ENCODE measurements around the gene CORO1A.
"Not testable (repeated sequence)": the region's sequence is repeated elsewhere in the genome, so short reads cannot be mapped to it uniquely, and the experiment has no call there.

Gene CORO1A

GRCh38 chr16:30183233-30184095 lies at the start of gene CORO1A:
TSS of gene CORO1A (plus strand) at chr16:30183602. CDS start at chr16:30185210, 1,608 bp downstream.
- peak; percentile 63 for DNase-seq (ENCODE audit: low spot score)

GRCh38 chr16:30136971-30137605 lies 46.3 kb upstream of the CORO1A start:
- no peak for DNase-seq (ENCODE audit: low spot score)

- no peak for DNase-seq (ENCODE audit: low spot score)
These were observed 45.5 kb upstream of the CORO1A start for GRCh38 chr16:30137897-30138296.

GRCh38 chr16:30139583-30140481 lies 43.6 kb upstream of the CORO1A start:
- no peak for DNase-seq (ENCODE audit: low spot score)

- DNase-seq (ENCODE audit: low spot score): no peak
These were observed 41.7 kb upstream of the CORO1A start for GRCh38 chr16:30141750-30142149.

GRCh38 chr16:30142672-30143346 lies 40.6 kb upstream of the CORO1A start:
- DNase-seq (ENCODE audit: low spot score): no peak

GRCh38 chr16:30143347-30143702 lies 40.1 kb upstream of the CORO1A start:
- no peak for DNase-seq (ENCODE audit: low spot score)

- no peak for DNase-seq (ENCODE audit: low spot score)
These were observed 39.4 kb upstream of the CORO1A start for GRCh38 chr16:30144017-30144416.

GRCh38 chr16:30144917-30145316 lies 38.5 kb upstream of the CORO1A start:
- no peak for DNase-seq (ENCODE audit: low spot score)

- DNase-seq (ENCODE audit: low spot score): no peak
These were observed 37.7 kb upstream of the CORO1A start for GRCh38 chr16:30145657-30146056.

GRCh38 chr16:30147843-30148510 lies 35.4 kb upstream of the CORO1A start:
- DNase-seq (ENCODE audit: low spot score): no peak

- DNase-seq (ENCODE audit: low spot score): no peak
These were observed 34.0 kb upstream of the CORO1A start for GRCh38 chr16:30149250-30149930.

GRCh38 chr16:30151091-30151490 lies 32.3 kb upstream of the CORO1A start:
- no peak for DNase-seq (ENCODE audit: low spot score)

- DNase-seq (ENCODE audit: low spot score): no peak
These were observed 30.9 kb upstream of the CORO1A start for GRCh38 chr16:30152517-30152916.

- no peak for DNase-seq (ENCODE audit: low spot score)
These were observed 28.2 kb upstream of the CORO1A start for GRCh38 chr16:30155188-30155587.

- no peak for DNase-seq (ENCODE audit: low spot score)
These were observed 26.2 kb upstream of the CORO1A start for GRCh38 chr16:30157214-30157613.

GRCh38 chr16:30163538-30163937 lies 19.9 kb upstream of the CORO1A start:
- no peak for DNase-seq (ENCODE audit: low spot score)

GRCh38 chr16:30166202-30166902 lies 17.1 kb upstream of the CORO1A start:
- DNase-seq (ENCODE audit: low spot score): no peak

- DNase-seq (ENCODE audit: low spot score): not testable (repeated sequence)
These were observed 14.7 kb upstream of the CORO1A start for GRCh38 chr16:30168746-30169145.

GRCh38 chr16:30169416-30169815 lies 14.0 kb upstream of the CORO1A start:
- not testable (repeated sequence) for DNase-seq (ENCODE audit: low spot score)

All from hematopoietic multipotent progenitor cell treated with erythropoietin and hydrocortisone succinate and interleukin-3 and kit ligand, for 15 days (in vitro differentiated cells).